Mucosa of stomach (tissue), 1 donor: ENCODE data around the gene TRABD2B.

ENCODE experiments used
- H3K27me3 ChIP-seq: one replicate; pipeline ENCODE4 v1.7.0; 2013; ENCODE audit warnings: mild to moderate bottlenecking, low read length; ENCODE audit not compliant: control insufficient read depth, insufficient read depth
- H3K36me3 ChIP-seq: one replicate; pipeline ENCODE4 v1.7.0; 2013; ENCODE audit warnings: low read length; ENCODE audit not compliant: control insufficient read depth, insufficient read depth
- H3K4me1 ChIP-seq: one replicate; pipeline ENCODE4 v1.7.0; 2013; ENCODE audit warnings: mild to moderate bottlenecking, low read length; ENCODE audit not compliant: control insufficient read depth, insufficient read depth
- H3K4me3 ChIP-seq: one replicate; pipeline ENCODE4 v1.7.0; 2013; ENCODE audit warnings: low read length
- H3K9ac ChIP-seq: one replicate; pipeline ENCODE4 v1.7.0; 2013; ENCODE audit warnings: mild to moderate bottlenecking, low read length, moderate library complexity
- H3K9me3 ChIP-seq: one replicate; pipeline ENCODE4 v1.7.0; 2013; ENCODE audit warnings: mild to moderate bottlenecking, low read length, moderate library complexity; ENCODE audit not compliant: control insufficient read depth
- donor health status: Pancreatic carcinoma.

TRABD2B gene

GRCh38 chr1:47745715-47746609, 251.2 kb downstream of the TRABD2B start:
- H3K27me3 ChIP-seq, result peaks cover 5% of the 10 kb centered on the region
- H3K9me3 ChIP-seq, result no peaks in the 10 kb centered on the region
- no peak overlapping the region for H3K9ac ChIP-seq
- no peaks in the 10 kb centered on the region for H3K36me3 ChIP-seq
- no peak overlapping the region for H3K4me3 ChIP-seq
- H3K4me1 ChIP-seq, result no peaks in the 10 kb centered on the region

GRCh38 chr1:47742890-47743760, 254.1 kb downstream of the TRABD2B start:
- no peaks in the 10 kb centered on the region for H3K9me3 ChIP-seq
- no peak overlapping the region for H3K4me3 ChIP-seq
- H3K4me1 ChIP-seq, result no peaks in the 10 kb centered on the region
- H3K36me3 ChIP-seq, result no peaks in the 10 kb centered on the region
- peaks cover 13% of the 10 kb centered on the region for H3K27me3 ChIP-seq
- no peak overlapping the region for H3K9ac ChIP-seq

GRCh38 chr1:47738560-47739182, 258.5 kb downstream of the TRABD2B start:
- Histone ChIP-seq H3K9me3 (no peaks in the 10 kb centered on the region), H3K4me3 (no peak overlapping the region), H3K27me3 (peaks cover 18% of the 10 kb centered on the region)

GRCh38 chr1:47732489-47732888, 264.7 kb downstream of the TRABD2B start:
- H3K4me3 ChIP-seq, result no peak overlapping the region
- H3K9ac ChIP-seq, result no peak overlapping the region
- no peaks in the 10 kb centered on the region for H3K36me3 ChIP-seq
- no peaks in the 10 kb centered on the region for H3K9me3 ChIP-seq
- H3K27me3 ChIP-seq, result peaks cover 10% of the 10 kb centered on the region
- H3K4me1 ChIP-seq, result peaks cover 6% of the 10 kb centered on the region

More at GRCh38 chr1:47738560-47739182, 258.5 kb downstream of the TRABD2B start:
- H3K9ac ChIP-seq, result no peak overlapping the region
- H3K36me3 ChIP-seq, result no peaks in the 10 kb centered on the region
- H3K4me1 ChIP-seq, result no peaks in the 10 kb centered on the region

DNA sequence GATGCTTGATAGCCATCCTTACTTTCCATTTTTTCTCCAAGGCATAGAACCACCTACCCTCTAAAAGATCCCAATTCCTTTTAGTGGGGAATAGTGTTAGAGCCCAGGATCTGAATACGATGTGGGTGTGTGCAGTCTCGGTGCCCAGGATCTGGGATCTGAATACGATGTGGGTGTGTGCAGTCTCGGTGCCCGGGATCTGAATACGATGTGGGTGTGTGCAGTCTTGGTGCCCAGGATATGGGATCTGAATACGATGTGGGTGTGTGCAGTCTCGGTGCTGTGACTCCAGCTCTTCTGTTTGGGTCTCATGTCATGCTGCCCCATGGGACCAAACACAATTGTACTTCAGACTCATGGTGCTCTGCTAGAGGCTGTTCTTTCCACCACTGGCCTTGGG, 265.5 kb downstream of the TRABD2B start:
- H3K9ac ChIP-seq, result no peak overlapping the region
- H3K27me3 ChIP-seq, result peaks cover 16% of the 10 kb centered on the region
- H3K9me3 ChIP-seq, result no peaks in the 10 kb centered on the region
- peaks cover 6% of the 10 kb centered on the region for H3K4me1 ChIP-seq
- no peak overlapping the region for H3K4me3 ChIP-seq
- H3K36me3 ChIP-seq, result no peaks in the 10 kb centered on the region

- Histone ChIP-seq H3K4me3 (no peak overlapping the region), H3K27me3 (peaks cover 22% of the 10 kb centered on the region), H3K4me1 (peaks cover 21% of the 10 kb centered on the region), H3K36me3 (no peaks in the 10 kb centered on the region), H3K9ac (no peak overlapping the region), H3K9me3 (no peaks in the 10 kb centered on the region)
These were observed 267.5 kb downstream of the TRABD2B start for GRCh38 chr1:47729685-47730084.

GRCh38 chr1:47727697-47728085, 269.5 kb downstream of the TRABD2B start:
- no peak overlapping the region for H3K9ac ChIP-seq
- H3K27me3 ChIP-seq, result peaks cover 41% of the 10 kb centered on the region
- no peaks in the 10 kb centered on the region for H3K36me3 ChIP-seq
- H3K4me3 ChIP-seq, result no peak overlapping the region
- H3K9me3 ChIP-seq, result no peaks in the 10 kb centered on the region
- H3K4me1 ChIP-seq, result peaks cover 25% of the 10 kb centered on the region

- Histone ChIP-seq H3K4me1 (peaks cover 25% of the 10 kb centered on the region), H3K27me3 (peaks cover 43% of the 10 kb centered on the region), H3K9ac (no peak overlapping the region), H3K36me3 (no peaks in the 10 kb centered on the region), H3K9me3 (no peaks in the 10 kb centered on the region), H3K4me3 (no peak overlapping the region)
These were observed 270.0 kb downstream of the TRABD2B start for GRCh38 chr1:47727051-47727696.

- peaks cover 43% of the 10 kb centered on the region for H3K27me3 ChIP-seq
- no peak overlapping the region for H3K9ac ChIP-seq
- peaks cover 25% of the 10 kb centered on the region for H3K4me1 ChIP-seq
- no peaks in the 10 kb centered on the region for H3K9me3 ChIP-seq
- H3K4me3 ChIP-seq, result no peak overlapping the region
- H3K36me3 ChIP-seq, result no peaks in the 10 kb centered on the region
These were observed 271.0 kb downstream of the TRABD2B start for GRCh38 chr1:47725992-47726855.

DNA sequence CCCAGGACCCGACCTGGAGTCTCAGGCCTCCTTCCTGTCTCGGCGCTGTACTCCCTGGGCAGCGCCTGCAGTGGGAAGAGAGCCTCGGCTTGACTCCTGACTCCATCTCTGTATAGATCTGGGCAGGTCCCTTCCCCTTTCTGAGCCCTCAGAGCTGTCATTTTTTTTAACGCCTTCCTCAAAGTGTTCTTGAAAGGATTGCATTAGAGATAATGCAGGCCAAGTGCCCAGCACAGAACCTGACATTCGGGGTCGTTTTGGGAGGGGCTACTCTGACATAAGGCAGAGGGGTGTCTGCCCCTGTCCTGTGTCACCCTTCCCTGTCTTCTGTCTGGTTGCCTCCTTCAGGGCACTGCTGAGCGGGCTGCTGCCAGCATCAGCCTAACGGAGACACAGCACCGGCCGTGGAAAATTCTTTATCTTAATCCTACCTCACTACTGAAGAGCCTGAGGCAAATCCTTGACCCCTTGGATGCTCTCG, 271.6 kb downstream of the TRABD2B start:
- H3K9ac ChIP-seq, result no peak overlapping the region

More for the DNA sequence above, 271.6 kb downstream of the TRABD2B start:
- Histone ChIP-seq H3K9me3 (no peaks in the 10 kb centered on the region), H3K4me1 (peaks cover 25% of the 10 kb centered on the region), H3K4me3 (no peak overlapping the region), H3K36me3 (no peaks in the 10 kb centered on the region), H3K27me3 (peaks cover 44% of the 10 kb centered on the region)
